Measurements from ENCODE around the gene NRXN3.

DNA sequence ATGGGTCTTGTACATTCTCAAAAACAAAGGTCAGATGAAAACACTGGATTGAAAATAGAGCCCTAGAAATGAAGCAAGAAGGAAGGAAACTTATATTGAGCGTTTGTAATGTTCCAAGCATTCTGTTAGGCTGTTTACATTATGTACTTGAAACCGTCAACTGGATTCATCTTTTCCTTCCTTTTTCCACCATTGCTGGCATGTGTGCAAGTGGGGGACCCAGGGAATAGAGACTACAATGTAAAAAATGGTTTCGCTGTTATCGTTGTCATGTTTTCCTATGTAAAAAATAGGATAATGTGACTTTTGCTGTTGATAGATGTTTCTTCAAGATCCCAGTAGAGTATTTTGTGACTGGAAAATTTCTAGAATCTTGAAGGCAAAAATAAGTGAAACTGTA is 913.2 kb downstream of the NRXN3 start:
- TF ChIP-seq BHLHE40 (IDR thresholded peaks at IDR 0.05; ENCODE audit: borderline replicate concordance) (no peak), SP1 (IDR thresholded peaks at IDR 0.05) (no peak), TARDBP (IDR thresholded peaks at IDR 0.05) (no peak)

All from HEK293T (cell line).